HEK293 (cell line): ENCODE results near the gene PSRC1.
A peak's percentile ranks its signal among the peaks of the same experiment; 100 is the strongest.

Experiments used
- CTCF ChIA-PET: fragments of 350-600 bp; formaldehyde crosslinking; extraction: SDS; loops from one replicate; lab custom pipeline; 2021; ENCODE audit warnings: antibody characterized with exemption; lab: Yijun Ruan, JAX
- POLR2A ChIA-PET: fragments of 300-600 bp; formaldehyde crosslinking; extraction: SDS; loops from one replicate; lab custom pipeline; 2020; ENCODE audit warnings: antibody characterized with exemption, inconsistent platforms; lab: Yijun Ruan, JAX
- H3K27ac ChIP-seq: fragments of 200-500 bp; sonication (Bioruptor generic); 2 replicates; pipeline ENCODE4 v1.5.1; 2014; ENCODE audit warnings: low read depth, low read length, control low read depth, inconsistent platforms; ENCODE audit errors: extremely low read depth
- H3K36me3 ChIP-seq, 2 experiments: fragments of 200-500 bp in 1 of 2; sonication (Bioruptor generic) in 1 of 2; 1 replicate in 1 of 2; 2 replicates in 1 of 2; pipeline ENCODE4 v1.5.1; 2014 to 2017; ENCODE audit warnings: inconsistent platforms in 2 of 2, low read length in 2 of 2; ENCODE audit not compliant: control insufficient read depth in 2 of 2, insufficient read depth in 1 of 2
- H3K4me1 ChIP-seq: fragments of 200-500 bp; sonication (Bioruptor generic); 2 replicates; pipeline ENCODE4 v1.5.1; 2014; ENCODE audit warnings: mild to moderate bottlenecking, low read length, inconsistent platforms; ENCODE audit not compliant: control insufficient read depth, insufficient read depth
- H3K4me3 ChIP-seq: 2 replicates; pipeline ENCODE4 v1.5.1; 2011; ENCODE audit warnings: low read depth, mild to moderate bottlenecking, control low read depth, low read length, moderate library complexity
- H3K9me3 ChIP-seq: fragments of 200-500 bp; sonication (Bioruptor generic); 2 replicates; pipeline ENCODE4 v1.5.1; 2014; ENCODE audit warnings: low read depth, low read length, inconsistent platforms; ENCODE audit not compliant: control insufficient read depth, insufficient read depth
- CTCF ChIP-seq: fragments of 450-650 bp; formaldehyde crosslinking; IDR thresholded peaks from 2 replicates; pipeline ENCODE4 v1.5.1; 2016; ENCODE audit warnings: missing biosample characterization, missing genetic modification characterization
- EGR2 ChIP-seq: fragments of 450-650 bp; formaldehyde crosslinking; IDR thresholded peaks from 2 replicates; pipeline ENCODE4 v1.5.1; 2016; ENCODE audit warnings: low read depth, missing biosample characterization, missing genetic modification characterization
- KLF8 ChIP-seq: fragments of 450-650 bp; formaldehyde crosslinking; IDR thresholded peaks from 2 replicates; pipeline ENCODE4 v1.5.1; 2016; ENCODE audit warnings: missing biosample characterization, missing genetic modification characterization
- MZF1 ChIP-seq: fragments of 450-650 bp; formaldehyde crosslinking; IDR thresholded peaks from 2 replicates; pipeline ENCODE4 v1.5.1; 2017; ENCODE audit warnings: missing biosample characterization, missing genetic modification characterization, borderline replicate concordance
- RBAK ChIP-seq: fragments of 450-650 bp; formaldehyde crosslinking; IDR thresholded peaks from 2 replicates; pipeline ENCODE4 v1.5.1; 2016; ENCODE audit warnings: missing biosample characterization, missing genetic modification characterization
- WT1 ChIP-seq: fragments of 450-650 bp; formaldehyde crosslinking; IDR thresholded peaks from 2 replicates; pipeline ENCODE4 v1.5.1; 2016; ENCODE audit warnings: missing biosample characterization, missing genetic modification characterization
- ZBTB1 ChIP-seq: fragments of 450-650 bp; formaldehyde crosslinking; IDR thresholded peaks from 2 replicates; pipeline ENCODE4 v1.5.1; 2016; ENCODE audit warnings: missing biosample characterization, missing genetic modification characterization
- ZBTB26 ChIP-seq: fragments of 450-650 bp; formaldehyde crosslinking; optimal IDR thresholded peaks from 2 replicates; pipeline ENCODE3; 2016; ENCODE audit warnings: missing biosample characterization, mild to moderate bottlenecking, missing genetic modification characterization
- ZFHX2 ChIP-seq: fragments of 450-650 bp; formaldehyde crosslinking; conservative IDR thresholded peaks from 2 replicates; pipeline ENCODE4 v1.5.1; 2016; ENCODE audit warnings: missing biosample characterization, missing genetic modification characterization
- ZFP41 ChIP-seq: fragments of 450-650 bp; formaldehyde crosslinking; IDR thresholded peaks from 2 replicates; pipeline ENCODE4 v1.5.1; 2016; ENCODE audit warnings: missing biosample characterization, missing genetic modification characterization, borderline replicate concordance
- ZNF146 ChIP-seq: fragments of 450-650 bp; formaldehyde crosslinking; IDR thresholded peaks from 2 replicates; pipeline ENCODE4 v1.5.1; 2016; ENCODE audit warnings: missing biosample characterization, missing genetic modification characterization
- ZNF211 ChIP-seq: fragments of 450-650 bp; formaldehyde crosslinking; IDR thresholded peaks from 2 replicates; pipeline ENCODE4 v1.5.1; 2016; ENCODE audit warnings: low read depth, missing biosample characterization, missing genetic modification characterization
- ZNF23 ChIP-seq: fragments of 450-650 bp; formaldehyde crosslinking; IDR thresholded peaks from 2 replicates; pipeline ENCODE4 v1.5.1; 2016; ENCODE audit warnings: missing biosample characterization, missing genetic modification characterization, borderline replicate concordance
- ZNF239 ChIP-seq: fragments of 450-650 bp; formaldehyde crosslinking; IDR thresholded peaks from 2 replicates; pipeline ENCODE4 v1.5.1; 2016; ENCODE audit warnings: missing biosample characterization, missing genetic modification characterization
- ZNF292 ChIP-seq: fragments of 450-650 bp; formaldehyde crosslinking; IDR thresholded peaks from 2 replicates; pipeline ENCODE4 v1.5.1; 2016; ENCODE audit warnings: low read depth, missing biosample characterization, missing genetic modification characterization, borderline replicate concordance
- ZNF48 ChIP-seq: fragments of 450-650 bp; formaldehyde crosslinking; IDR thresholded peaks from 2 replicates; pipeline ENCODE4 v1.5.1; 2016; ENCODE audit warnings: missing biosample characterization, missing genetic modification characterization
- ZNF560 ChIP-seq: fragments of 450-650 bp; formaldehyde crosslinking; IDR thresholded peaks from 2 replicates; pipeline ENCODE4 v1.5.1; 2017; ENCODE audit warnings: missing biosample characterization, missing genetic modification characterization, borderline replicate concordance
- ZNF76 ChIP-seq: fragments of 450-650 bp; formaldehyde crosslinking; IDR thresholded peaks from 2 replicates; pipeline ENCODE4; 2016; ENCODE audit warnings: low read depth, missing biosample characterization, missing genetic modification characterization, borderline replicate concordance
- ZNF792 ChIP-seq: fragments of 450-650 bp; formaldehyde crosslinking; IDR thresholded peaks from 2 replicates; pipeline ENCODE4 v1.5.1; 2016; ENCODE audit warnings: missing biosample characterization, missing genetic modification characterization

PSRC1 gene

GRCh38 chr1:109248444-109248796, 34.5 kb downstream of the PSRC1 start:
- H3K9me3 ChIP-seq: no peaks in the 10 kb centered on the region
- H3K36me3 ChIP-seq: peaks cover 0 to 28% of the 10 kb centered on the region in 2 experiments; a peak in 1 of 3 replicates
- POLR2A ChIA-PET: interaction anchor here (2.7 kb wide), 1 partner anchor 150 kb away, joined by 12 read pairs; the partner anchor contains the start of gene SORT1
- H3K27ac ChIP-seq: no peak overlapping the region
- no peak for TF ChIP-seq CTCF
- TF ChIP-seq ZFHX2 (tag by site-specific recombination): no peak
- TF ChIP-seq ZNF239 (tag by site-specific recombination): no peak
- no peak for TF ChIP-seq KLF8 (tag by site-specific recombination)
- no peak for TF ChIP-seq ZNF292 (tag by site-specific recombination)
- H3K4me3 ChIP-seq: no peak overlapping the region
- 0 out of 2 replicates have a peak, but pooled peaks cover under 1% of the 10 kb centered on the region for H3K4me1 ChIP-seq
- CTCF ChIA-PET: interaction anchor here (1.6 kb wide), 1 partner anchor 9 kb away, joined by 11 read pairs; no protein-coding TSS in a partner anchor

GRCh38 chr1:109247401-109248365, 35.3 kb downstream of the PSRC1 start:
- POLR2A ChIA-PET: interaction anchor here (1.1 to 2.7 kb wide), 2 partner anchors 35 to 150 kb away, joined by 3 to 12 read pairs; partner anchors contain the start of genes PSRC1 and SORT1
- no peaks in the 10 kb centered on the region for H3K4me1 ChIP-seq
- H3K9me3 ChIP-seq: no peaks in the 10 kb centered on the region
- H3K36me3 ChIP-seq: peaks cover 0 to 21% of the 10 kb centered on the region in 2 experiments; a peak in 1 of 3 replicates
- no peak overlapping the region for H3K4me3 ChIP-seq
- TF ChIP-seq EGR2 (tag by site-specific recombination) (peak; percentile 19; the same call in 1 of the 2 replicates), ZNF23 (tag by site-specific recombination) (no peak), ZBTB1 (tag by site-specific recombination) (no peak), ZFHX2 (tag by site-specific recombination) (peak; percentile 52)
- CTCF ChIA-PET: interaction anchor here (0.9 to 1.6 kb wide), 3 partner anchors 9 to 150 kb away, joined by 3 to 11 read pairs (median 3); partner anchors contain the start of gene SORT1
- no peak overlapping the region for H3K27ac ChIP-seq

GRCh38 chr1:109246141-109246551, 36.8 kb downstream of the PSRC1 start:
- no peak for TF ChIP-seq ZNF560 (tag by site-specific recombination)
- TF ChIP-seq RBAK (tag by site-specific recombination): no peak
- TF ChIP-seq ZFP41 (tag by site-specific recombination): no peak
- TF ChIP-seq ZNF211: no peak
- no peak for TF ChIP-seq ZNF792
- no peak for TF ChIP-seq ZBTB26 (tag by site-specific recombination)
- TF ChIP-seq WT1 (tag by site-specific recombination): no peak
- TF ChIP-seq ZNF146 (tag by site-specific recombination): no peak
- no peak for TF ChIP-seq MZF1 (tag by site-specific recombination)
- TF ChIP-seq ZNF76 (tag by site-specific recombination): no peak
- no peak for TF ChIP-seq ZNF48 (tag by site-specific recombination)
- POLR2A ChIA-PET: no interaction called here
- Histone ChIP-seq H3K9me3 (no peaks in the 10 kb centered on the region), H3K4me3 (no peak overlapping the region), H3K4me1 (no peaks in the 10 kb centered on the region), H3K27ac (no peak overlapping the region), H3K36me3 (peaks cover 0 to 6% of the 10 kb centered on the region in 2 experiments; a peak in 1 of 3 replicates)
- CTCF ChIA-PET: interaction anchor here (0.7 to 1.4 kb wide), 2 partner anchors 18 to 32 kb away, joined by 3 read pairs; partner anchors contain the start of gene SARS1
